Stimulated activated CD4-positive, alpha-beta T cell treated with anti-CD3 and anti-CD28 coated beads, Interleukin-1b, Interleukin-23, amount 100 ng/mL, for 4 hours (primary cell): ENCODE data around the gene PABPC1L2B.
"Not testable (repeated sequence)": the region's sequence is repeated elsewhere in the genome, so short reads cannot be mapped to it uniquely, and the experiment has no call there.

Experiments
- DNase-seq, 2 donors: peaks; one replicate each; pipeline ENCODE4 v3.0.0-alpha.2; 2020; ENCODE audit warnings: low read depth in 2 of 2

The PABPC1L2B gene

DNA sequence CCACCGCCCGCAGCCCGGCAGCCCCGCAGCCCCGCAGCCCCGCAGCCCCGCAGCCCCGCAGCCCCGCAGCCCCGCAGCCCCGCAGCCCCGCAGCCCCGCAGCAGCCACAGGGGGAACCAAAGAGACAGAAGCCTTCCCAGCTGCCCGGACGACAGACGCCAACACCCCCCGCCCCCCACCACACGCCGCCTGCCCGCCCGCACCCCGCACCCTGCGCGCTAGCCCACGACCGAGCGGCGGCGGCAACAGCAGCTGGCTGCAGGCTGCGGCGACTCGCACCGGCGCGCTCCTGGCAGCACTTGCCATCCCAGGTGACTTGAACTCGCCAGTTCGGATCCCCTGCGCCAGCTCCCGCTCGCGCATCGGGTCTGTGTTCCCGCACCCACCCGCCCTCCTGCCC, at the start of gene PABPC1L2B:
Gene PABPC1L2B, plus strand, starts transcription at position 207 of the 400 bp plus-strand sequence. CDS start 704 bp downstream, outside the sequence.
- DNase-seq, result not testable (repeated sequence)

DNA sequence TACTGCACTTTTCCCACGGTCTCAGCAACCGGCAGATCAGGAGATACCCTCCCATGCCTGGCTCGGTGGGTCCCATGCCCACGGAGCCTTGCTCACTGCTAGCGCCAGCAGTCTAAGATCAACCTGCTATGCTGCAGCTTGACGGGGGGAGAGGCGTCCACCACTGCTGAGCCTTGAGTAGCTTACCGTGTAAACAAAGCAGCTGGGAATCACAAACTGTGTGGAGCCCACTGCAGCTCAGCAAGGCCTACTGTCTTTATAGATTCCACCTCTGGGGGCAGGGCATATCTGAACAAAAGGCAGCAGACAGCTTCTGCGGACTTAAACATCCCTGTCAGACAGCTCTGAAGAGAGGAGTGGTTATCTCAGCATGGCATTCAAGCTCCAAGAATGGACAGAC, 42.8 kb upstream of the PABPC1L2B start:
- not testable (repeated sequence) for DNase-seq

- DNase-seq, result not testable (repeated sequence)
Observed at GRCh38 chrX:72971859-72972258, 30.9 kb upstream of the PABPC1L2B start.

DNA sequence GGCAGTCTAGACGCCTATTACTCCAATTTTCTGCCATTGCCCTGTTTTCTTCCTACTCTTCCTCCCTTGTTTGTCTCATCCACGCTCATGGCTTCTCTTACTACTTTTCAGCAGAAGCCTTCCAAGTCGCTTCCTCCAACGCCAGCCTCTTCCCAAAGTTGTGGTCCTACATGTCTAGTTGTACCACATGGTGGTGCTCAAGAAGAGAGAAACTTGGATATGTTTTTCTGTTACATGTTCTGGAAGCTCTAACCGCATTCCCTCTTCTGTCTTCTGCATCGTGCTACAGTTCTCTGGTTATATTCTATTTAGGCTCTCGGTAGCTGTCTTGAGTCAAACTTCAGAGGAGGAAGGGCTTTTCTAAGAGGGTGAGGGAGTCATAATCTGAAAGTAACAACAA, 27.9 kb upstream of the PABPC1L2B start:
- not testable (repeated sequence) for DNase-seq

- not testable (repeated sequence) for DNase-seq
Observed at GRCh38 chrX:72980894-72981469, 21.8 kb upstream of the PABPC1L2B start.

- DNase-seq, result not testable (repeated sequence)
Observed at GRCh38 chrX:73004032-73004431, 1.3 kb downstream of the PABPC1L2B start.

DNA sequence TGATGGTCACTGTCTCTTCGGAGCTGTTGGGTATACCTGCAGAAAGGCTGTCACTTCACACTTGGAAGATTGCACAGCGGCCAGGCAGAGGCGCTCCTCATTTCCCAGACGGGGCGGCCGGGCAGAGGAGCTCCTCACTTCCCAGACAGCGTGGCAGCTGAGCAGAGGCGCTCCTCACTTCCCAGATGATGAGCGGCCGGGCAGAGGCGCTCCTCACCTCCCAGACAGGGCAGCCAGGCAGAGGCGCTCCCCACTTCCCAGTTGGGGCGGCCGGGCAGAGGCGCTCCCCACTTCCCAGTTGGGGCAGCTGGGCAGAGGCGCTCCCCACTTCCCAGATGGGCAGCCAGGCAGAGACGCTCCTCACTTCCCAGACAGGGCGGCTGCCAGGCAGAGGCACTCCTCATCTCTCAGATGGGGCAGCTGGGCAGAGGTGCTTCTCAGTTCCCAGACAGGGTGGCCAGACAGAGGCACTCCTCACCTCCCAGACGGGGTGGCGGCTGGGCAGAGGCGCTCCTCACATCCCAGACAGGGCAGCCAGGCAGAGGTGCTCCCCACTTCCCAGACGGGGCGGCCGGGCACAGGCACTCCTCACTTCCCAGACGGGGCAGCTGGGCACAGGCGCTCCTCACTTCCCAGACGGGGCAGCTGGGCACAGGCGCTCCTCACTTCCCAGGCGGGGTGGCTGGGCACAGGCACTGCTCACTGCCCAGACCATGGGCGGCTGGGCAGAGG, 18.8 kb downstream of the PABPC1L2B start:
- no peak for DNase-seq

GRCh38 chrX:73022093-73022445, 19.3 kb downstream of the PABPC1L2B start:
- not testable (repeated sequence) for DNase-seq

DNA sequence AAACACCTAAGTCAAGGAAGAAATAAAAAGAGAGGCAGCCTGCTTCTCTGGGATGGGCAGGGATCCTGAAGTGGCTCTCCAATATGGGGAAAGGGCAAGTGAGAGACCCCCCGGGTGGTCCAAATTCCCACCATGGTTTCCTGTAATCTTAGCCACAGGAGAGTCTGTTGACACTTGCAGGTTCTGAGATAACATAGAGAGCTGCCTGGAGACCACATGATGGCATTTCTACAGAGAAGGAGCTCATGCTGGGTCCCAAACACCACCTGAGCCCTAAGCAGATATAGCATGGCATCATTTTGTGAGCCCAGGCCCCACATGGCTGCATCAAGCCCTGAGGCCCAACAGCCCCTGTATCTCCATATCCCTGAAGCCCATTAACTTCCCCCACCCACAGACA, 26.1 kb downstream of the PABPC1L2B start:
- DNase-seq, result no peak
